GM12878 (cell line): ENCODE measurements around the gene EIF5. TPM values are rescaled to one million over a fixed set of nuclear protein-coding genes. Genes with fewer than 3 reads are reported as not detected.

Experiments
- ATAC-seq: fragments of 200-7000 bp; cut with Tn5 transposase; 3 replicates; pipeline ENCODE4 v1.9.1; 2020; ENCODE audit warnings: mild to moderate bottlenecking, moderate library complexity
- BruUV-seq: library from RNA; stranded (reverse); fragments of 400-500 nt; replicated peaks from 2 replicates; lab custom pipeline; 2021; lab: Mats Ljungman, UMichigan
- CTCF ChIA-PET: fragments of 300-600 bp; sonication (Branson Sonifier 250); formaldehyde crosslinking; extraction: SDS; loops from one replicate; lab custom pipeline; 2021; ENCODE audit warnings: inconsistent platforms; lab: Yijun Ruan, JAX
- POLR2A ChIA-PET: fragments of 350-600 bp; formaldehyde crosslinking; extraction: SDS; loops from one replicate; lab custom pipeline; 2021; ENCODE audit warnings: inconsistent platforms; lab: Charles Lee
- RAD21 ChIA-PET: fragments of 300-600 bp; sonication (Branson Sonifier 250); formaldehyde crosslinking; loops from one replicate; lab custom pipeline; 2023; ENCODE audit warnings: antibody characterized with exemption; ENCODE audit not compliant: unreplicated experiment; lab: Charles Lee
- SMC1A ChIA-PET: fragments of 300-600 bp; sonication (Branson Sonifier 250); formaldehyde crosslinking; loops from one replicate; lab custom pipeline; 2023; ENCODE audit not compliant: unreplicated experiment, uncharacterized antibody; lab: Charles Lee
- DNase-seq: peaks from one replicate; pipeline ENCODE4 v3.0.0-alpha.2; 2011; ENCODE audit warnings: low read depth, low spot score
- FAIRE-seq: peaks from 3 replicates; lab custom pipeline; 2011; peaks lifted over from hg19 to GRCh38; lab: Jason Lieb, UNC
- H2AFZ ChIP-seq: 2 replicates; pipeline ENCODE4 v1.6.0; 2011; ENCODE audit warnings: low read depth, low read length, control low read depth; ENCODE audit not compliant: control insufficient read depth
- H3K27ac ChIP-seq: 2 replicates; pipeline ENCODE4 v1.5.1; 2011; ENCODE audit warnings: control low read depth; ENCODE audit not compliant: control insufficient read depth, insufficient read depth
- H3K27me3 ChIP-seq, 2 experiments: replicated peaks in 1 of 2; 2 replicates each; pipeline versions ENCODE4 v1.6.0 to v1.6.1; 2011; ENCODE audit warnings: low read length in 1 of 2; ENCODE audit not compliant: control insufficient read depth in 2 of 2, insufficient read depth in 2 of 2
- H3K36me3 ChIP-seq, 2 experiments: 2 replicates each; pipeline ENCODE4 v1.5.1; 2011; ENCODE audit warnings: low read length in 1 of 2; ENCODE audit not compliant: control insufficient read depth in 2 of 2, insufficient read depth in 2 of 2
- H3K4me1 ChIP-seq: 2 replicates; pipeline ENCODE4 v1.6.1; 2011; ENCODE audit warnings: mild to moderate bottlenecking, low read length, moderate library complexity, mixed read lengths; ENCODE audit not compliant: control insufficient read depth, insufficient read depth
- H3K4me2 ChIP-seq: 2 replicates; pipeline ENCODE4 v1.6.0; 2011; ENCODE audit warnings: control low read depth; ENCODE audit not compliant: control insufficient read depth, insufficient read depth
- H3K4me3 ChIP-seq: fragments of 200-600 bp; sonication (generic); 2 replicates; pipeline ENCODE4 v1.5.1; 2016
- H3K79me2 ChIP-seq: 2 replicates; pipeline ENCODE4 v1.6.0; 2011; ENCODE audit warnings: low read length; ENCODE audit not compliant: control insufficient read depth, insufficient read depth
- H3K9ac ChIP-seq: 2 replicates; pipeline ENCODE4 v1.8.0; 2011; ENCODE audit warnings: low read length, control low read depth, mixed read lengths; ENCODE audit not compliant: control insufficient read depth, insufficient read depth
- H3K9me3 ChIP-seq: replicated peaks from 3 replicates; pipeline ENCODE4 v1.5.1; 2011; ENCODE audit warnings: mild to moderate bottlenecking, low read length; ENCODE audit not compliant: control insufficient read depth, insufficient read depth
- H4K20me1 ChIP-seq: 2 replicates; pipeline ENCODE4 v1.6.0; 2011; ENCODE audit not compliant: control insufficient read depth, insufficient read depth
- BMI1 ChIP-seq: fragments of 450-650 bp; IDR thresholded peaks from 2 replicates; pipeline ENCODE4 v1.6.1; 2016; ENCODE audit warnings: mild to moderate bottlenecking, moderate library complexity, borderline replicate concordance
- CHD1 ChIP-seq: IDR thresholded peaks from 2 replicates; pipeline ENCODE4 v1.6.1; 2012; ENCODE audit warnings: low read depth, low read length, improper control_type of control experiment
- EZH2 ChIP-seq: IDR thresholded peaks from 2 replicates; pipeline ENCODE4 v1.6.1; 2012; ENCODE audit warnings: low read depth, mild to moderate bottlenecking, control low read depth, inconsistent platforms, low read length, borderline replicate concordance; ENCODE audit not compliant: control insufficient read depth
- IKZF2 ChIP-seq, 2 experiments: fragments of 450-650 bp; IDR thresholded peaks; 2 replicates each; pipeline ENCODE4 v1.6.1; 2017; ENCODE audit warnings: mild to moderate bottlenecking in 2 of 2, moderate library complexity in 2 of 2
- SREBF2 ChIP-seq: IDR thresholded peaks from 2 replicates; pipeline ENCODE4 v1.6.1; 2012; ENCODE audit warnings: mild to moderate bottlenecking, low read length
- ZNF274 ChIP-seq: IDR thresholded peaks from one replicate; pipeline ENCODE4 v1.8.0; 2011; ENCODE audit not compliant: insufficient read length, insufficient read depth
- ZSCAN29 ChIP-seq: fragments of 450-650 bp; IDR thresholded peaks from 2 replicates; pipeline ENCODE4 v1.6.1; 2017; ENCODE audit warnings: mild to moderate bottlenecking, moderate library complexity
- WGBS: methylation state at CpG from one replicate; pipeline ENCODE4 v1.1.6; 2016; ENCODE audit warnings: low lambda C conversion rate; ENCODE audit not compliant: insufficient replicate concordance, insufficient coverage; ENCODE audit errors: missing lambda C conversion rate; 5-methylcytosine and 5-hydroxymethylcytosine counted together
- in situ Hi-C: fragments of 300-500 bp; cut with MboI; formaldehyde crosslinking; loops from 9 replicates; pipeline ENCODE4 v1.14.3; 2018; ENCODE audit warnings: mixed read lengths
- intact Hi-C: fragments of 100-400 bp; cut with micrococcal nuclease; formaldehyde crosslinking; loops from one replicate; pipeline ENCODE4 v1.14.2; 2022; ENCODE audit not compliant: unreplicated experiment
- polyA plus RNA-seq, 11 experiments: library from polyadenylated mRNA; depleted of rRNA in 4 of 11; unstranded in 6 of 11; stranded (reverse) in 5 of 11; fragments of >200 nt; fragmentation: Nextera tagmentation in 4 of 11; fragmentation: Illumina TruSeq in 1 of 11; extraction: Ambion mirVana in 4 of 11; extraction: Trizol in 1 of 11; gene quantifications; 1 replicate in 1 of 11; 2 replicates in 10 of 11; pipeline versions ENCODE4 v1.2.1 to v1.2.3, GENCODE V29; 2011 to 2016; ENCODE audit warnings: inconsistent platforms in 2 of 11, missing spikeins in 2 of 11, low read depth in 1 of 11
- total RNA-seq, 4 experiments: library from RNA; depleted of rRNA in 3 of 4; stranded (reverse); fragments of >200 nt in 3 of 4; fragmentation: Illumina TruSeq in 1 of 4; extraction: Trizol in 1 of 4; gene quantifications; 2 replicates each; pipeline versions ENCODE4 v1.2.1 to v1.2.3, GENCODE V29; 2013 to 2021
- TF ChIP-seq, protein P1 (sequence below): IDR thresholded peaks from 2 replicates; pipeline ENCODE4 v1.6.1; 2011; ENCODE audit warnings: borderline replicate concordance, low read depth, mild to moderate bottlenecking, moderate library complexity, low read length; ENCODE audit not compliant: insufficient read depth, poor library complexity, severe bottlenecking
- TF ChIP-seq, protein P2 (sequence below): IDR thresholded peaks from 2 replicates; pipeline ENCODE4 v1.6.1; 2012; ENCODE audit warnings: low read length, inconsistent platforms
- TF ChIP-seq, protein P3 (sequence below): IDR thresholded peaks from 2 replicates; pipeline ENCODE4 v1.6.1; 2011; ENCODE audit warnings: low read depth, low read length, improper control_type of control experiment, borderline replicate concordance
- TF ChIP-seq, protein P4 (sequence below): fragments of 450-650 bp; IDR thresholded peaks from 2 replicates; pipeline ENCODE4 v1.6.1; 2017; ENCODE audit warnings: mild to moderate bottlenecking, moderate library complexity
- TF ChIP-seq, protein P5 (sequence below): fragments of 450-650 bp; IDR thresholded peaks from 2 replicates; pipeline ENCODE4 v1.6.1; 2016; ENCODE audit warnings: mild to moderate bottlenecking, moderate library complexity, borderline replicate concordance

Gene EIF5
- total and polyA plus RNA-seq, 10 of the 15 experiments (the other 5 are each of a cell fraction or from before 2014, with no cell fraction given): 51.2 to 360 (median 115) TPM

DNA sequence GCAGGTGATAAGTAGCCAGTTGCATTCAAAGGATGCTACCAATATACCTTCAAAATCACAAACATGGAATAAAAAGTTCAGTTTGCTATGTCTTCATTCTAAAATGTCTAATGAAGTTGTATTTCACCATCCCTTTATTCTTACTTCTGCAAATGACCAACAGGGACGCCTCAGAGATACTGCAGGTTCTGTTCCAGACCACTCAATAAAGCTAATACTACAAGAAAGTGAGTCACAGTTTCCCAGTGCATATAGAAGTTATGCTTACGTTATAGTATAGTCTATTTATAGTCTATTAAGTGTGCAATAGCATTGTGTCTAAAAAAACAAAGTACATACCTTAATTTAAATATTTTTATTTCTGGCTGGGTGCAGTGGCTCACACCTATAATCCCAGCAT, 29.3 kb upstream of the EIF5 start:
- in situ Hi-C loops (no loop called here), intact Hi-C loops (no loop called here)
- CTCF ChIA-PET: no interaction called here
- Histone ChIP-seq H3K9me3 (no peaks in the 10 kb centered on the region; the same call in 2 of the 3 replicates), H3K36me3 (no peaks in the 10 kb centered on the region), H2AFZ (no peak overlapping the region), H3K79me2 (no peaks in the 10 kb centered on the region), H4K20me1 (no peaks in the 10 kb centered on the region), H3K4me3 (no peak overlapping the region), H3K4me2 (no peak overlapping the region), H3K27me3 (no peaks in the 10 kb centered on the region), H3K4me1 (no peaks in the 10 kb centered on the region), H3K27ac (no peak overlapping the region), H3K9ac (no peak overlapping the region)
- RAD21 ChIA-PET: no interaction called here
- 0% methylated on average over 2 of the region's 2 CpGs for WGBS
- FAIRE-seq (no peak), DNase-seq (no peak), ATAC-seq (no peak)
- POLR2A ChIA-PET: no interaction called here
- SMC1A ChIA-PET: no interaction called here
- no TSS peak for BruUV-seq
- TF ChIP-seq ZSCAN29 (no peak), BMI1 (no peak), SREBF2 (no peak), EZH2 (no peak), IKZF2 (IDR thresholded peaks at IDR 0.05) (no peak), ZNF274 (no peak), CHD1 (no peak)
- TF ChIP-seq, protein P1, sequence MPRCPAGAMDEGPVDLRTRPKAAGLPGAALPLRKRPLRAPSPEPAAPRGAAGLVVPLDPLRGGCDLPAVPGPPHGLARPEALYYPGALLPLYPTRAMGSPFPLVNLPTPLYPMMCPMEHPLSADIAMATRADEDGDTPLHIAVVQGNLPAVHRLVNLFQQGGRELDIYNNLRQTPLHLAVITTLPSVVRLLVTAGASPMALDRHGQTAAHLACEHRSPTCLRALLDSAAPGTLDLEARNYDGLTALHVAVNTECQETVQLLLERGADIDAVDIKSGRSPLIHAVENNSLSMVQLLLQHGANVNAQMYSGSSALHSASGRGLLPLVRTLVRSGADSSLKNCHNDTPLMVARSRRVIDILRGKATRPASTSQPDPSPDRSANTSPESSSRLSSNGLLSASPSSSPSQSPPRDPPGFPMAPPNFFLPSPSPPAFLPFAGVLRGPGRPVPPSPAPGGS: no peak
- TF ChIP-seq, protein P2, sequence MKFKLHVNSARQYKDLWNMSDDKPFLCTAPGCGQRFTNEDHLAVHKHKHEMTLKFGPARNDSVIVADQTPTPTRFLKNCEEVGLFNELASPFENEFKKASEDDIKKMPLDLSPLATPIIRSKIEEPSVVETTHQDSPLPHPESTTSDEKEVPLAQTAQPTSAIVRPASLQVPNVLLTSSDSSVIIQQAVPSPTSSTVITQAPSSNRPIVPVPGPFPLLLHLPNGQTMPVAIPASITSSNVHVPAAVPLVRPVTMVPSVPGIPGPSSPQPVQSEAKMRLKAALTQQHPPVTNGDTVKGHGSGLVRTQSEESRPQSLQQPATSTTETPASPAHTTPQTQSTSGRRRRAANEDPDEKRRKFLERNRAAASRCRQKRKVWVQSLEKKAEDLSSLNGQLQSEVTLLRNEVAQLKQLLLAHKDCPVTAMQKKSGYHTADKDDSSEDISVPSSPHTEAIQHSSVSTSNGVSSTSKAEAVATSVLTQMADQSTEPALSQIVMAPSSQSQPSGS: no peak
- TF ChIP-seq, protein P3, sequence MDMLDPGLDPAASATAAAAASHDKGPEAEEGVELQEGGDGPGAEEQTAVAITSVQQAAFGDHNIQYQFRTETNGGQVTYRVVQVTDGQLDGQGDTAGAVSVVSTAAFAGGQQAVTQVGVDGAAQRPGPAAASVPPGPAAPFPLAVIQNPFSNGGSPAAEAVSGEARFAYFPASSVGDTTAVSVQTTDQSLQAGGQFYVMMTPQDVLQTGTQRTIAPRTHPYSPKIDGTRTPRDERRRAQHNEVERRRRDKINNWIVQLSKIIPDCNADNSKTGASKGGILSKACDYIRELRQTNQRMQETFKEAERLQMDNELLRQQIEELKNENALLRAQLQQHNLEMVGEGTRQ: no peak
- TF ChIP-seq, protein P4, sequence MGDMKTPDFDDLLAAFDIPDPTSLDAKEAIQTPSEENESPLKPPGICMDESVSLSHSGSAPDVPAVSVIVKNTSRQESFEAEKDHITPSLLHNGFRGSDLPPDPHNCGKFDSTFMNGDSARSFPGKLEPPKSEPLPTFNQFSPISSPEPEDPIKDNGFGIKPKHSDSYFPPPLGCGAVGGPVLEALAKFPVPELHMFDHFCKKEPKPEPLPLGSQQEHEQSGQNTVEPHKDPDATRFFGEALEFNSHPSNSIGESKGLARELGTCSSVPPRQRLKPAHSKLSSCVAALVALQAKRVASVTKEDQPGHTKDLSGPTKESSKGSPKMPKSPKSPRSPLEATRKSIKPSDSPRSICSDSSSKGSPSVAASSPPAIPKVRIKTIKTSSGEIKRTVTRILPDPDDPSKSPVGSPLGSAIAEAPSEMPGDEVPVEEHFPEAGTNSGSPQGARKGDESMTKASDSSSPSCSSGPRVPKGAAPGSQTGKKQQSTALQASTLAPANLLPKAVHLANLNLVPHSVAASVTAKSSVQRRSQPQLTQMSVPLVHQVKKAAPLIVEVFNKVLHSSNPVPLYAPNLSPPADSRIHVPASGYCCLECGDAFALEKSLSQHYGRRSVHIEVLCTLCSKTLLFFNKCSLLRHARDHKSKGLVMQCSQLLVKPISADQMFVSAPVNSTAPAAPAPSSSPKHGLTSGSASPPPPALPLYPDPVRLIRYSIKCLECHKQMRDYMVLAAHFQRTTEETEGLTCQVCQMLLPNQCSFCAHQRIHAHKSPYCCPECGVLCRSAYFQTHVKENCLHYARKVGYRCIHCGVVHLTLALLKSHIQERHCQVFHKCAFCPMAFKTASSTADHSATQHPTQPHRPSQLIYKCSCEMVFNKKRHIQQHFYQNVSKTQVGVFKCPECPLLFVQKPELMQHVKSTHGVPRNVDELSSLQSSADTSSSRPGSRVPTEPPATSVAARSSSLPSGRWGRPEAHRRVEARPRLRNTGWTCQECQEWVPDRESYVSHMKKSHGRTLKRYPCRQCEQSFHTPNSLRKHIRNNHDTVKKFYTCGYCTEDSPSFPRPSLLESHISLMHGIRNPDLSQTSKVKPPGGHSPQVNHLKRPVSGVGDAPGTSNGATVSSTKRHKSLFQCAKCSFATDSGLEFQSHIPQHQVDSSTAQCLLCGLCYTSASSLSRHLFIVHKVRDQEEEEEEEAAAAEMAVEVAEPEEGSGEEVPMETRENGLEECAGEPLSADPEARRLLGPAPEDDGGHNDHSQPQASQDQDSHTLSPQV: no peak
- TF ChIP-seq, protein P5, sequence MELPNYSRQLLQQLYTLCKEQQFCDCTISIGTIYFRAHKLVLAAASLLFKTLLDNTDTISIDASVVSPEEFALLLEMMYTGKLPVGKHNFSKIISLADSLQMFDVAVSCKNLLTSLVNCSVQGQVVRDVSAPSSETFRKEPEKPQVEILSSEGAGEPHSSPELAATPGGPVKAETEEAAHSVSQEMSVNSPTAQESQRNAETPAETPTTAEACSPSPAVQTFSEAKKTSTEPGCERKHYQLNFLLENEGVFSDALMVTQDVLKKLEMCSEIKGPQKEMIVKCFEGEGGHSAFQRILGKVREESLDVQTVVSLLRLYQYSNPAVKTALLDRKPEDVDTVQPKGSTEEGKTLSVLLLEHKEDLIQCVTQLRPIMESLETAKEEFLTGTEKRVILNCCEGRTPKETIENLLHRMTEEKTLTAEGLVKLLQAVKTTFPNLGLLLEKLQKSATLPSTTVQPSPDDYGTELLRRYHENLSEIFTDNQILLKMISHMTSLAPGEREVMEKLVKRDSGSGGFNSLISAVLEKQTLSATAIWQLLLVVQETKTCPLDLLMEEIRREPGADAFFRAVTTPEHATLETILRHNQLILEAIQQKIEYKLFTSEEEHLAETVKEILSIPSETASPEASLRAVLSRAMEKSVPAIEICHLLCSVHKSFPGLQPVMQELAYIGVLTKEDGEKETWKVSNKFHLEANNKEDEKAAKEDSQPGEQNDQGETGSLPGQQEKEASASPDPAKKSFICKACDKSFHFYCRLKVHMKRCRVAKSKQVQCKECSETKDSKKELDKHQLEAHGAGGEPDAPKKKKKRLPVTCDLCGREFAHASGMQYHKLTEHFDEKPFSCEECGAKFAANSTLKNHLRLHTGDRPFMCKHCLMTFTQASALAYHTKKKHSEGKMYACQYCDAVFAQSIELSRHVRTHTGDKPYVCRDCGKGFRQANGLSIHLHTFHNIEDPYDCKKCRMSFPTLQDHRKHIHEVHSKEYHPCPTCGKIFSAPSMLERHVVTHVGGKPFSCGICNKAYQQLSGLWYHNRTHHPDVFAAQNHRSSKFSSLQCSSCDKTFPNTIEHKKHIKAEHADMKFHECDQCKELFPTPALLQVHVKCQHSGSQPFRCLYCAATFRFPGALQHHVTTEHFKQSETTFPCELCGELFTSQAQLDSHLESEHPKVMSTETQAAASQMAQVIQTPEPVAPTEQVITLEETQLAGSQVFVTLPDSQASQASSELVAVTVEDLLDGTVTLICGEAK: no peak
